Liver (tissue), 9 donors: ENCODE results near the gene SCP2. TPM values are rescaled to one million over a fixed set of nuclear protein-coding genes. Genes with fewer than 3 reads are reported as not detected.

Experiments used
- DNase-seq: peaks from one replicate; pipeline ENCODE4 v3.0.0-alpha.2; 2017; ENCODE audit warnings: low spot score
- H3K27ac ChIP-seq, 2 donors: one replicate each; pipeline ENCODE4 v1.7.0; 2013; ENCODE audit warnings: inconsistent platforms in 2 of 2, low read length in 2 of 2, control low read depth in 1 of 2, low read depth in 1 of 2, mild to moderate bottlenecking in 1 of 2
- H3K27me3 ChIP-seq, 4 donors: one replicate each; pipeline versions ENCODE4 v1.6.1 to v1.7.0; 2013; ENCODE audit warnings: low read length in 3 of 4, inconsistent platforms in 1 of 4, mild to moderate bottlenecking in 1 of 4, moderate library complexity in 1 of 4; ENCODE audit not compliant: control insufficient read depth in 4 of 4, insufficient read depth in 4 of 4
- H3K36me3 ChIP-seq, 4 donors: one replicate each; pipeline versions ENCODE4 v1.6.1 to v1.7.0; 2013; ENCODE audit warnings: low read length in 3 of 4, mild to moderate bottlenecking in 3 of 4, low read depth in 1 of 4, moderate library complexity in 1 of 4; ENCODE audit not compliant: control insufficient read depth in 4 of 4, insufficient read depth in 3 of 4
- H3K4me1 ChIP-seq, 4 donors: one replicate each; pipeline versions ENCODE4 v1.6.1 to v1.7.0; 2013; ENCODE audit warnings: low read length in 3 of 4, mild to moderate bottlenecking in 3 of 4, moderate library complexity in 1 of 4; ENCODE audit not compliant: control insufficient read depth in 4 of 4, insufficient read depth in 4 of 4
- H3K4me3 ChIP-seq, 3 donors: one replicate each; pipeline versions ENCODE4 v1.6.1 to v1.7.0; 2013; ENCODE audit warnings: low read length in 3 of 3, control low read depth in 1 of 3, low read depth in 1 of 3, mild to moderate bottlenecking in 1 of 3
- H3K9ac ChIP-seq, 2 donors: one replicate each; pipeline ENCODE4 v1.7.0; 2013; ENCODE audit warnings: low read length in 2 of 2, mild to moderate bottlenecking in 2 of 2, moderate library complexity in 2 of 2, control low read depth in 1 of 2, low read depth in 1 of 2
- H3K9me3 ChIP-seq, 4 donors: one replicate each; pipeline versions ENCODE4 v1.6.1 to v1.7.0; 2013; ENCODE audit warnings: low read length in 3 of 4; ENCODE audit not compliant: control insufficient read depth in 4 of 4
- FOXA1 ChIP-seq: IDR thresholded peaks from 2 replicates; pipeline ENCODE4 v1.6.1; 2016; ENCODE audit warnings: antibody characterized with exemption
- FOXA2 ChIP-seq: IDR thresholded peaks from 2 replicates; pipeline ENCODE4 v1.6.1; 2016; ENCODE audit warnings: antibody characterized with exemption
- HNF4A ChIP-seq, 2 donors: conservative IDR thresholded peaks; 2 replicates each; pipeline ENCODE4 v1.6.1; 2016; ENCODE audit warnings: antibody characterized with exemption in 2 of 2, mild to moderate bottlenecking in 2 of 2
- HNF4G ChIP-seq: IDR thresholded peaks from 2 replicates; pipeline ENCODE4 v1.6.1; 2016; ENCODE audit warnings: antibody characterized with exemption
- NR2F2 ChIP-seq: IDR thresholded peaks from 2 replicates; pipeline ENCODE4 v1.6.1; 2016; ENCODE audit warnings: antibody characterized with exemption
- RAD21 ChIP-seq, 2 donors: IDR thresholded peaks; 2 replicates each; pipeline ENCODE4 v1.6.1; 2016; ENCODE audit warnings: antibody characterized with exemption in 2 of 2, mild to moderate bottlenecking in 2 of 2
- RXRA ChIP-seq, 2 donors: IDR thresholded peaks; 2 replicates each; pipeline ENCODE4 v1.6.1; 2017 to 2018; ENCODE audit warnings: antibody characterized with exemption in 2 of 2, mild to moderate bottlenecking in 1 of 2
- SP1 ChIP-seq: IDR thresholded peaks from 2 replicates; pipeline ENCODE4 v1.6.1; 2018; ENCODE audit warnings: antibody characterized with exemption, mild to moderate bottlenecking
- TAF1 ChIP-seq: conservative IDR thresholded peaks from 2 replicates; pipeline ENCODE4 v1.6.1; 2016; ENCODE audit warnings: antibody characterized with exemption, mild to moderate bottlenecking
- YY1 ChIP-seq: IDR thresholded peaks from 2 replicates; pipeline ENCODE4 v1.6.1; 2016; ENCODE audit warnings: antibody characterized with exemption, mild to moderate bottlenecking
- WGBS: extraction: QIAGEN DNeasy Blood & Tissue Kit; methylation state at CpG from one replicate; pipeline ENCODE4 v1.1.7; 2013; 5-methylcytosine and 5-hydroxymethylcytosine counted together
- polyA plus RNA-seq, 2 donors: library from polyadenylated mRNA; stranded (reverse) in 1 of 2; unstranded in 1 of 2; fragments of 200-250 nt in 1 of 2; fragments of >200 nt in 1 of 2; fragmentation: Nextera tagmentation in 1 of 2; extraction: Ambion mirVana in 1 of 2; gene quantifications; one replicate each; pipeline versions ENCODE4 v1.2.1 to v1.2.3, GENCODE V29; 2013 to 2015
- total RNA-seq, 2 donors: library from RNA; depleted of rRNA; stranded (reverse); fragments of >200 nt; gene quantifications; one replicate each; pipeline ENCODE4 v1.2.3, GENCODE V29; 2014
- TF ChIP-seq, protein P1 (sequence below): IDR thresholded peaks from 2 replicates; pipeline ENCODE4 v1.6.1; 2016; ENCODE audit warnings: antibody characterized with exemption
- TF ChIP-seq, protein P2 (sequence below): IDR thresholded peaks from 2 replicates; pipeline ENCODE4 v1.6.1; 2016; ENCODE audit warnings: antibody characterized with exemption, mild to moderate bottlenecking
- TF ChIP-seq, protein P3 (sequence below): fragments of 150-350 bp; IDR thresholded peaks from 2 replicates; pipeline ENCODE4 v1.5.1; 2017; ENCODE audit warnings: improper control_type of control experiment, low read depth, low read length; ENCODE audit not compliant: missing input control
- TF ChIP-seq, protein P4 (sequence below): IDR thresholded peaks from 2 replicates; pipeline ENCODE4 v1.6.1; 2016; ENCODE audit warnings: antibody characterized with exemption
- donor health status: healthy.
- donor health status: healthy.
- donor health status: healthy.
- donor health status: healthy.
- donor health status: healthy.

The SCP2 gene
- total and polyA plus RNA-seq, 4 donors = 122 to 811 (median 529) TPM

DNA sequence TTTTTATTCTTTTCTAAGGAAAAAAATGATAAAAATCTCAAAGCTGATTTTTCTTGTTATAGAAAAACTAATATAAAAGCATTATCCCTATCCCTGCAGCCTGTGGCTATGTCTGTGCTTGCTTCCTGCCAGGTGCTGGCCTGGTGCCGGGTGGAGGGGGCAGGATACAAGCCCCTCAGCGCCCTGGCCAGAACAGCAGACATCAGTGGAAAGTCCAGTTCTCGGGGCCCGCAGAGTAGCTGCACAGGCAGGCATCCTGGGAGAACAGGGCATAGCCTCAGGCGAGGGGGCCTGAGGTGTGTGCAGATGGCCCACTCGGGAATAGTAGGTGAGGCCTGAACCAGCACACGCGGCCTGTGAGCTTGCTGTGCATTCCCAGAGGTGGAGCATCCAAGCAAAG is 158.3 kb downstream of the SCP2 start (continued):
- TF ChIP-seq FOXA2 = no peak

DNA sequence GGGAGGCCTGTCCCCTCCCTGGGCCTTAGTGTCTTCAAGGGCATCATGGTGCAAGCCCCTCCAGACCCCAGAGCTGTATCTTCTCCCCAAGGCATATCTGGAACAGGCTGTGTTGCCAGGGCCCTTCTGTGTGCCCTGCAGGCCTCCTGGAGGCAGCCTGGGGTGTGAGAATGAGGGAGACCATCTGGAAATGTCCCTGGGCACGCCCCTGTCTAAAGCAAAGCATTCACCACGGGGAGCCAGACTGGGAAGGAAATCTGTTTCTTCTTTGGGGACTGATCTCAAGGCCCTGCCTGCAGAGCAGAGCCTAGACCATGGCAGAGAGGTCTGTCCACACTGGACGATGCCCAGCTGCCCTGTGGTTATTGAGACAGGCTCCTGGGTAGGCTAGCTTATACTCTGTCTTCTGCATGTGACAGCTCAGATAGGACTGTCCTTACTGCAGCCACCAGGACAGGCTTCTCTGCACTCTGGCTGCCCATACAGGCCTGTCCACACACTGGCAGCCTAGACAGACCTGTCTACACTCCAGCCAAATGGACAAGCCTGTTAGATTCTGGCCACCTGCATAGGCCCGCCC is 159.5 kb downstream of the SCP2 start:
- no peak for TF ChIP-seq YY1
- TF ChIP-seq TAF1 = no peak
- TF ChIP-seq RXRA (IDR thresholded peaks at IDR 0.05) = no peak
- TF ChIP-seq SP1 = no peak
- TF ChIP-seq RAD21 (IDR thresholded peaks at IDR 0.05) = no peak
- no peak for TF ChIP-seq FOXA2
- no peak for TF ChIP-seq NR2F2
- TF ChIP-seq, protein P1, sequence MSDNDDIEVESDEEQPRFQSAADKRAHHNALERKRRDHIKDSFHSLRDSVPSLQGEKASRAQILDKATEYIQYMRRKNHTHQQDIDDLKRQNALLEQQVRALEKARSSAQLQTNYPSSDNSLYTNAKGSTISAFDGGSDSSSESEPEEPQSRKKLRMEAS = no peak
- no peak overlapping the region for H3K4me3 ChIP-seq
- H3K4me1 ChIP-seq = peaks cover 0 to 12% (median 5%) of the 10 kb centered on the region in 4 donors
- no peak overlapping the region for H3K27ac ChIP-seq
- WGBS = 84% methylated on average over 4 of the region's 4 CpGs
- H3K9ac ChIP-seq = no peak overlapping the region
- H3K27me3 ChIP-seq = no peaks in the 10 kb centered on the region
- no peaks in the 10 kb centered on the region for H3K9me3 ChIP-seq
- no peak for DNase-seq
- no peaks in the 10 kb centered on the region for H3K36me3 ChIP-seq

DNA sequence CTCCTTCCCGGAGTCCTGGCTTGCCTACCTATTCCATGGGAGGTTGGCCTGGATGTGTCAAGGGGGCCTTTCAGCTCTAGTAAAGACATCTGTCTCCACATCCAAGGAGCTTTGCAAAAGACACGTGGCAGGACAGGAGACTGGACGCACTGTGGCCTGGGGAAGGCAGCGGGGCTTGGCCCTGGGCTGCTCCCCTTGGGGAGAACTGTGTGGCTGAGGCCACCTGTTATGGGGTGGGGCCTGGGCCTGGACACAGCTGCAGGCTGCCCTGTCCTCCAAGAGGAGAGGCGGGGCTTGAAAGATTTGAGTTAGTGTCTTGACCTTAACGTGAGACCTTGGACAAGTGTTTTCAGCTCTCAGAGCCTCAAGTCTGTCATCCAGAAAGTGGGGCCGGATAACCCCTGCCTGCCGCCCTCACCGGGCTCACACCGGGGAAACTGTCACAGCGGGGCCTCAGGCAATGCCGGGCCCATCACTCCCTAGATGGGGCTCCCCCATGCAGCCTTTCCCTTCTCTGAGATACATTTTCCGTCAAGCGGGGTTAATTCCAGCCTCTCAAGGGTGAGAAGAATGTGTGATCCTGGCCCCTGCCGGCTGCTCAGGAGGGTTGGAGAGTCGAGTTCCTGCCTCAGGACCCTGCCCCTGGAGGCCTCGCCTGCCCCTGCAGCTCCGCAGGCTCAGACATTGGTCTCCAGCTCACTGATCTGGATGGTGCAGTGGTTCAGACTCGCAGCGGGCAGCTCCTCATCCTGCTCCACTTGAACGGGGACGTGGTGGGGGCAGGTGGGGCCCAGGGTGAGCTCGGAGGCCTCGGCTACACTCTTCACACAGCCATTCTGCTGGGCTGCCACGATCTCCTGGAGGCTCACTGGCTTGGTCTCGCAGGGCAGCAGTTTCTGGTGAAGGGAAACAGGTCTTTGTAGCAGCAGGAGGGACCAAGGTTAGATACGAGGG is 160.5 kb downstream of the SCP2 start:
- H3K9me3 ChIP-seq = no peaks in the 10 kb centered on the region
- no peak for DNase-seq
- H3K4me1 ChIP-seq = peaks cover 0 to 19% (median 9%) of the 10 kb centered on the region in 4 donors
- H3K36me3 ChIP-seq = no peaks in the 10 kb centered on the region
- no peak overlapping the region for H3K9ac ChIP-seq
- TF ChIP-seq FOXA1 (no peak), YY1 (no peak), HNF4A (conservative IDR thresholded peaks at IDR 0.05) (no peak), HNF4G (no peak), SP1 (no peak), NR2F2 (no peak), RAD21 (IDR thresholded peaks at IDR 0.05) (no peak), RXRA (IDR thresholded peaks at IDR 0.05) (no peak)
- TF ChIP-seq, protein P1 = no peak
- TF ChIP-seq, protein P2, sequence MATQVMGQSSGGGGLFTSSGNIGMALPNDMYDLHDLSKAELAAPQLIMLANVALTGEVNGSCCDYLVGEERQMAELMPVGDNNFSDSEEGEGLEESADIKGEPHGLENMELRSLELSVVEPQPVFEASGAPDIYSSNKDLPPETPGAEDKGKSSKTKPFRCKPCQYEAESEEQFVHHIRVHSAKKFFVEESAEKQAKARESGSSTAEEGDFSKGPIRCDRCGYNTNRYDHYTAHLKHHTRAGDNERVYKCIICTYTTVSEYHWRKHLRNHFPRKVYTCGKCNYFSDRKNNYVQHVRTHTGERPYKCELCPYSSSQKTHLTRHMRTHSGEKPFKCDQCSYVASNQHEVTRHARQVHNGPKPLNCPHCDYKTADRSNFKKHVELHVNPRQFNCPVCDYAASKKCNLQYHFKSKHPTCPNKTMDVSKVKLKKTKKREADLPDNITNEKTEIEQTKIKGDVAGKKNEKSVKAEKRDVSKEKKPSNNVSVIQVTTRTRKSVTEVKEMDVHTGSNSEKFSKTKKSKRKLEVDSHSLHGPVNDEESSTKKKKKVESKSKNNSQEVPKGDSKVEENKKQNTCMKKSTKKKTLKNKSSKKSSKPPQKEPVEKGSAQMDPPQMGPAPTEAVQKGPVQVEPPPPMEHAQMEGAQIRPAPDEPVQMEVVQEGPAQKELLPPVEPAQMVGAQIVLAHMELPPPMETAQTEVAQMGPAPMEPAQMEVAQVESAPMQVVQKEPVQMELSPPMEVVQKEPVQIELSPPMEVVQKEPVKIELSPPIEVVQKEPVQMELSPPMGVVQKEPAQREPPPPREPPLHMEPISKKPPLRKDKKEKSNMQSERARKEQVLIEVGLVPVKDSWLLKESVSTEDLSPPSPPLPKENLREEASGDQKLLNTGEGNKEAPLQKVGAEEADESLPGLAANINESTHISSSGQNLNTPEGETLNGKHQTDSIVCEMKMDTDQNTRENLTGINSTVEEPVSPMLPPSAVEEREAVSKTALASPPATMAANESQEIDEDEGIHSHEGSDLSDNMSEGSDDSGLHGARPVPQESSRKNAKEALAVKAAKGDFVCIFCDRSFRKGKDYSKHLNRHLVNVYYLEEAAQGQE = no peak
- TF ChIP-seq, protein P3, sequence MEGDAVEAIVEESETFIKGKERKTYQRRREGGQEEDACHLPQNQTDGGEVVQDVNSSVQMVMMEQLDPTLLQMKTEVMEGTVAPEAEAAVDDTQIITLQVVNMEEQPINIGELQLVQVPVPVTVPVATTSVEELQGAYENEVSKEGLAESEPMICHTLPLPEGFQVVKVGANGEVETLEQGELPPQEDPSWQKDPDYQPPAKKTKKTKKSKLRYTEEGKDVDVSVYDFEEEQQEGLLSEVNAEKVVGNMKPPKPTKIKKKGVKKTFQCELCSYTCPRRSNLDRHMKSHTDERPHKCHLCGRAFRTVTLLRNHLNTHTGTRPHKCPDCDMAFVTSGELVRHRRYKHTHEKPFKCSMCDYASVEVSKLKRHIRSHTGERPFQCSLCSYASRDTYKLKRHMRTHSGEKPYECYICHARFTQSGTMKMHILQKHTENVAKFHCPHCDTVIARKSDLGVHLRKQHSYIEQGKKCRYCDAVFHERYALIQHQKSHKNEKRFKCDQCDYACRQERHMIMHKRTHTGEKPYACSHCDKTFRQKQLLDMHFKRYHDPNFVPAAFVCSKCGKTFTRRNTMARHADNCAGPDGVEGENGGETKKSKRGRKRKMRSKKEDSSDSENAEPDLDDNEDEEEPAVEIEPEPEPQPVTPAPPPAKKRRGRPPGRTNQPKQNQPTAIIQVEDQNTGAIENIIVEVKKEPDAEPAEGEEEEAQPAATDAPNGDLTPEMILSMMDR = no peak
- TF ChIP-seq, protein P4, sequence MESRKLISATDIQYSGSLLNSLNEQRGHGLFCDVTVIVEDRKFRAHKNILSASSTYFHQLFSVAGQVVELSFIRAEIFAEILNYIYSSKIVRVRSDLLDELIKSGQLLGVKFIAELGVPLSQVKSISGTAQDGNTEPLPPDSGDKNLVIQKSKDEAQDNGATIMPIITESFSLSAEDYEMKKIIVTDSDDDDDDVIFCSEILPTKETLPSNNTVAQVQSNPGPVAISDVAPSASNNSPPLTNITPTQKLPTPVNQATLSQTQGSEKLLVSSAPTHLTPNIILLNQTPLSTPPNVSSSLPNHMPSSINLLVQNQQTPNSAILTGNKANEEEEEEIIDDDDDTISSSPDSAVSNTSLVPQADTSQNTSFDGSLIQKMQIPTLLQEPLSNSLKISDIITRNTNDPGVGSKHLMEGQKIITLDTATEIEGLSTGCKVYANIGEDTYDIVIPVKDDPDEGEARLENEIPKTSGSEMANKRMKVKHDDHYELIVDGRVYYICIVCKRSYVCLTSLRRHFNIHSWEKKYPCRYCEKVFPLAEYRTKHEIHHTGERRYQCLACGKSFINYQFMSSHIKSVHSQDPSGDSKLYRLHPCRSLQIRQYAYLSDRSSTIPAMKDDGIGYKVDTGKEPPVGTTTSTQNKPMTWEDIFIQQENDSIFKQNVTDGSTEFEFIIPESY = no peak
- no peaks in the 10 kb centered on the region for H3K27me3 ChIP-seq
- no peak overlapping the region for H3K27ac ChIP-seq
- WGBS = 92% methylated on average over 27 of the region's 27 CpGs
- H3K4me3 ChIP-seq = no peak overlapping the region
